Keratinocyte (primary cell): Measurements from ENCODE around the gene TPST2. TPM values are rescaled to one million over a fixed set of nuclear protein-coding genes. Genes with fewer than 3 reads are reported as not detected.

Source experiments
- DNase-seq: peaks from one replicate; pipeline ENCODE4 v3.0.0-alpha.2; 2011; ENCODE audit warnings: low read depth, missing footprints, low spot score
- FAIRE-seq: peaks from 2 replicates; lab custom pipeline; 2011; peaks lifted over from hg19 to GRCh38; lab: Jason Lieb, UNC
- H2AFZ ChIP-seq: 2 replicates; pipeline ENCODE4 v1.6.0; 2012; ENCODE audit warnings: low read length, control low read depth, inconsistent platforms; ENCODE audit not compliant: control insufficient read depth
- H3K27ac ChIP-seq: 2 replicates; pipeline ENCODE4 v1.5.1; 2011; ENCODE audit warnings: low read length; ENCODE audit not compliant: control insufficient read depth, insufficient read depth
- H3K27me3 ChIP-seq: 3 replicates; pipeline ENCODE4 v1.6.0; 2011; ENCODE audit warnings: low read length; ENCODE audit not compliant: control insufficient read depth, insufficient read depth; ENCODE audit errors: extremely low read depth
- H3K36me3 ChIP-seq, 2 experiments: 2 replicates in 1 of 2; 3 replicates in 1 of 2; pipeline ENCODE4 v1.5.1; 2011; ENCODE audit warnings: low read length in 2 of 2, mild to moderate bottlenecking in 1 of 2; ENCODE audit not compliant: control insufficient read depth in 2 of 2, insufficient read depth in 2 of 2; ENCODE audit errors: extremely low read depth in 1 of 2
- H3K4me1 ChIP-seq: 3 replicates; pipeline ENCODE4 v1.5.1; 2011; ENCODE audit warnings: low read length; ENCODE audit not compliant: control insufficient read depth, insufficient read depth; ENCODE audit errors: extremely low read depth
- H3K4me2 ChIP-seq: 3 replicates; pipeline ENCODE4 v1.6.0; 2011; ENCODE audit warnings: low read depth, low read length; ENCODE audit not compliant: control insufficient read depth, insufficient read depth; ENCODE audit errors: extremely low read depth
- H3K4me3 ChIP-seq, 3 experiments: fragments of 200-600 bp in 1 of 3; sonication (generic) in 1 of 3; 2 replicates in 2 of 3; 3 replicates in 1 of 3; pipeline ENCODE4 v1.5.1; 2011 to 2016; ENCODE audit warnings: low read length in 3 of 3, mild to moderate bottlenecking in 3 of 3, control low read depth in 2 of 3, inconsistent platforms in 1 of 3, low read depth in 1 of 3, mixed read lengths in 1 of 3, mixed run types in 1 of 3, moderate library complexity in 1 of 3; ENCODE audit not compliant: control insufficient read depth in 2 of 3, insufficient read depth in 2 of 3; ENCODE audit errors: extremely low read depth in 1 of 3
- H3K79me2 ChIP-seq: 2 replicates; pipeline ENCODE4 v1.6.0; 2012; ENCODE audit warnings: low read length; ENCODE audit not compliant: control insufficient read depth, insufficient read depth
- H3K9ac ChIP-seq: 3 replicates; pipeline ENCODE4 v1.6.0; 2011; ENCODE audit warnings: low read length; ENCODE audit not compliant: control insufficient read depth, insufficient read depth; ENCODE audit errors: extremely low read depth
- H3K9me1 ChIP-seq: 3 replicates; pipeline ENCODE4 v1.6.0; 2011; ENCODE audit warnings: low read length; ENCODE audit not compliant: control insufficient read depth, insufficient read depth; ENCODE audit errors: extremely low read depth
- H3K9me3 ChIP-seq: 2 replicates; pipeline ENCODE4 v1.5.1; 2012; ENCODE audit warnings: low read depth, low read length; ENCODE audit not compliant: control insufficient read depth
- H4K20me1 ChIP-seq: 3 replicates; pipeline ENCODE4 v1.6.0; 2011; ENCODE audit warnings: low read length; ENCODE audit not compliant: control insufficient read depth, insufficient read depth; ENCODE audit errors: extremely low read depth
- CTCF ChIP-seq, 3 experiments: IDR thresholded peaks in 1 of 3; conservative IDR thresholded peaks in 1 of 3; optimal IDR thresholded peaks in 1 of 3; 2 replicates in 2 of 3; 3 replicates in 1 of 3; pipeline versions ENCODE3 to v1.5.1; 2011; ENCODE audit warnings: low read length in 3 of 3, mild to moderate bottlenecking in 3 of 3, moderate library complexity in 2 of 3, control low read depth in 1 of 3, inconsistent platforms in 1 of 3; ENCODE audit not compliant: insufficient read depth in 2 of 3; ENCODE audit errors: extremely low read depth in 1 of 3
- EZH2 ChIP-seq: IDR thresholded peaks from one replicate; pipeline ENCODE4 v1.6.1; 2012; ENCODE audit warnings: inconsistent platforms, mild to moderate bottlenecking, low read length, moderate library complexity
- dilution Hi-C: fragments of 300-500 bp; cut with MboI; formaldehyde crosslinking; loops from one replicate; pipeline ENCODE4 v1.7.0; 2020; ENCODE audit warnings: low sequenced_read_pairs; ENCODE audit not compliant: extremely low pct_ligation_motif_present
- polyA plus RNA-seq, 5 experiments: library from polyadenylated mRNA; depleted of rRNA in 3 of 5; stranded (reverse) in 3 of 5; stranded (forward) in 1 of 5; unstranded in 1 of 5; fragments of >200 nt; gene quantifications; 1 replicate in 1 of 5; 2 replicates in 3 of 5; 3 replicates in 1 of 5; pipeline versions ENCODE4 v1.2.1 to v1.2.3, GENCODE V29; 2011 to 2012; ENCODE audit warnings: missing spikeins in 2 of 5, low read depth in 1 of 5, low replicate concordance in 1 of 5

Gene TPST2
- polyA plus RNA-seq, 1 donor (not counting 4 experiments of a cell fraction or from before 2014, with no cell fraction given), result 22.4 TPM

DNA sequence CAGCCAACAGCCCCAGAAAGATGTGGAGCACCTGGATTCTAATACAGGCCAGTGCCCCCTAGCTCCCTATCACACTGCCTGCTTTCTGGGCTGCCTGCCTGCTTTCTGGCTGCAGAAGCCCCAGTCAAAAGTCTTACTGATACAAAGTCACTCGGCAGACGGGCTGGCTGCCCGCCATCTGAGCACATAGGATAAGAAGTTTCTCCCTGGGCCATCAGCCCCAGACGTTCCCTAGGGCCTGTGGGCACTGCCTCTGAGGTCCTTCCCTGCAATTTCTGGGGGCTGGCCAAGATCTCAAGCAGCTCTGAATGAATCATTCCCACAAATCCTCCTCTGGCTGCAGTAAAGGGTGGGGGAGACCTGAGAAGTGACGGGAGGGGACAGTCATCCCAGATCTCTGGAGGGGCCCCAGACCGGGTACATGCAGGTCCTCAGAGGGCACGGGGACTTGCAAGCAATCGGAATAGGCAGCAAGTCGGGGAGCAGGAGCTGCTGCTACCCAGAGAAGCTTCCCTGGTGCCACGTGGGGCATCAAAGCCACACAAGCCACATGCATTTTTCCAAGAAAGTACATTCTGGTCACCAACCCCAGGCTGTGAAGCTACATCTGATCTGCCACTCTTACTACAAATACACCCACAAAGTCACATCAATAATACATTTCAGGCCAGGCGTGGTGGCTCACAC is 4.7 kb downstream of the TPST2 start:
- FAIRE-seq (peak; percentile 36), DNase-seq (peak; percentile 17)
- Histone ChIP-seq H3K4me2 (peak overlapping the region; percentile 22), H3K36me3 (peaks cover 5 to 6% of the 10 kb centered on the region in 2 experiments), H3K27me3 (no peaks in the 10 kb centered on the region), H3K9ac (no peak overlapping the region), H3K9me1 (no peaks in the 10 kb centered on the region), H2AFZ (no peak overlapping the region), H4K20me1 (no peaks in the 10 kb centered on the region), H3K4me1 (peaks cover 17% of the 10 kb centered on the region), H3K9me3 (no peaks in the 10 kb centered on the region), H3K27ac (no peak overlapping the region), H3K4me3 (no peak overlapping the region), H3K79me2 (peaks cover 17% of the 10 kb centered on the region)
- dilution Hi-C loops, result no loop called here
- TF ChIP-seq EZH2 (no peak), CTCF (optimal IDR thresholded peaks at IDR 0.05 in 1 of 3, IDR thresholded peaks at IDR 0.05 in 1 of 3, conservative IDR thresholded peaks at IDR 0.05 in 1 of 3; ENCODE audit: extremely low read depth in 1 of 3, insufficient read depth in 2 of 3, low read length in 3 of 3) (peak in 1 of 3 experiments; percentile 14)

DNA sequence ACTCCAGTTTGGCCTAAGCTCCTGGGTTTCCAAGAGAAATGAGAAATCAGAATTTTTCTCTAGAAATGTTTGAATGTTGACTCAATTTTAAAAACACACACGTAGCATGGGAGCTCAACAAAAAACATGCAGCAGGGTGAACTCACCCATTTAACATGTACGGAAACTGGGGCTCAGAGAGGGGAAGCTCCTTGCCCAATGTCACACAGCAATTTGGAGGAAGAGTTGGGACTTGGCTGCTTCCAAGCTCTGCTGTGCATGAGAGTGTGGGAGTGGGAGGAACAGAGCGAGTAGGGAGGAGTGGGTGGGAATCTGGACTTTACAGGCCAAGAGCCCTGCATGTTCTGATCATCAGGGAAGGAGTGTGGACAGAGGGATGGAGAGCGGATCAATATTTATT is 5.9 kb downstream of the TPST2 start:
- DNase-seq (no peak), FAIRE-seq (no peak)
- H3K9me1 ChIP-seq, result no peaks in the 10 kb centered on the region
- H3K9ac ChIP-seq, result no peak overlapping the region
- dilution Hi-C loops, result no loop called here
- H3K36me3 ChIP-seq, result peaks cover 6% of the 10 kb centered on the region in 2 experiments
- no peak for TF ChIP-seq CTCF (optimal IDR thresholded peaks at IDR 0.05 in 1 of 3, IDR thresholded peaks at IDR 0.05 in 1 of 3, conservative IDR thresholded peaks at IDR 0.05 in 1 of 3; ENCODE audit: extremely low read depth in 1 of 3, insufficient read depth in 2 of 3, low read length in 3 of 3)
- no peak for TF ChIP-seq EZH2
- no peaks in the 10 kb centered on the region for H3K27me3 ChIP-seq
- peaks cover 13% of the 10 kb centered on the region for H3K79me2 ChIP-seq
- no peak overlapping the region for H2AFZ ChIP-seq
- H4K20me1 ChIP-seq, result no peaks in the 10 kb centered on the region
- no peaks in the 10 kb centered on the region for H3K9me3 ChIP-seq
- no peak overlapping the region for H3K4me3 ChIP-seq
- H3K4me1 ChIP-seq, result peaks cover 16% of the 10 kb centered on the region
- no peak overlapping the region for H3K27ac ChIP-seq
- no peak overlapping the region for H3K4me2 ChIP-seq
